Measurements from ENCODE around the gene KIF25.
"Not testable (repeated sequence)": the region's sequence is repeated elsewhere in the genome, so short reads cannot be mapped to it uniquely, and the experiment has no call there.

KIF25 gene

DNA sequence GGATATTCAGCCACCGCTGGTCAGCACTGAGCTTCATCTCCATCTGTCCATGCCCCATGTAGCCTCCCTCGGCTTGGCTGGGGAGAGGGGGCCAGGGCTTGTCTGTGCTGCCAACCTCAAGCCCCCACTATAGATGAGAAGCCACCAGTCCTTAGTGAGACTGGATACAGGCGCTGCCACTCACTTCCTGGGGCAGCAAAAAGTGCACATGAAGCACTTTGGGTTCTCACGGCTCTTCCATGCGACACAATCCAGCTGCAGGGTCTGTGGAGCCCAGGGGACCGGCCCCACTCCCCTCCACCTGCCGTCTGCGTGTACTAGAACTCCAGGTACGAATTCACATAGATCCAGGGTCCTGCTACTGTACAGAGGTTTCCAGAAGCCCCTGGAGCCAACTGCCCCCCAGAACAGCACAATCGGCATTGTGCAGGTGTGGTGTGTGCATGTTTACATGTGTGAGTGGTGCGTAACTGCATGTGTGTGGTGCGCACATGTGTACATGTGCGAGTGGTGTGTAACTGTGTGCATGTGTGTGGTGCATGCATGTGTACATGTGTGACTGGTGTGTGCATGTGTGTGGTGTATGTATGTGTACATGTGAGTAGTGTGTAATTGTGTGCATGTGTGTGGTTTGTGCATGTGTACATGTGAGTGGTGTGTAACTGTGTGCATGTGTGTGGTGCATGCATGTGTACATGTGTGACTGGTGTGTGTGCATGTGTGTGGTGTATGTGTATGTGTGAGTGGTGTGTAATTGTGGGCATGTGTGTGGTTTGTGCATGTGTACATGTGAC lies 76.7 kb downstream of the KIF25 start:
- no peak for DNase-seq

DNA sequence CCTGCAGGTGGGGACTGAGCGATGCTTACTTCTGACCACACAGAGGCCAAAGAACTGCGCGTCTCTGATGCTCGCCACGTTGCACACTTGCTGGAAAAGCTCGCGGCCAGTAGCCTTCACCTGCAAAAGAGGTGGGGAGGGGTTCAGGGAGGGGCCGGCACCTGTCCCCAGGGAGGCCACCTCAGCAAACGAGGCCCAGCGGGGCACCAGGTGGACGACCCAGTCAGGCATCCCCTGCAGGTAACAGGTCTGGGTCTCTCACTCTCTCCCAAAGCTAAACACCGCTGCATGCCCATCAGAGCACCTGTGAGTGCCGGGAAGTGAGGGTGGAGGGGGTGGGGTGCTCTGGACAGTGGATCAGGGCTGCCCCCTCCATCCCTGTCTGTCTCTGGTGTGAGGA lies 77.7 kb downstream of the KIF25 start:
- no peak for DNase-seq

DNA sequence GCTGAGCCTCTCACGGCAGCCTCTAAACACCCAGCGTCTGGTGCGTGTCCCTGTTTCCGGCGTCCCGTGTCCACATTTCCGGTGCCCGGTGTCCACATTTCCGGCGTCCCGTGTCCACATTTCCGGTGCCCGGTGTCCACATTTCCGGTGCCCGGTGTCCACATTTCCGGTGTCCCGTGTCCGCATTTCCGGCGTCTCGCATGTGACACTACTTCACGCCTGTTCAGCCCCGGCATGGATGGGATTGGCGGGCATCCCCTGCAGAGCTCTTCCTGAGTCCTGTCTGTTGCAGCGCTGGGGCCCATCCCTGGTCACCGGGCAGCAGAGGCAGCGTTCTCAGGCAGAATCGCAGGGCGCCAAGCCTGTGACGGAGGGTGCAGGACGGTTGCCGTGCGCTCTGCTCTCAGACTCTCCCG lies 78.3 kb downstream of the KIF25 start:
- DNase-seq = no peak

GRCh38 chr6:168077401-168077800 lies 79.9 kb downstream of the KIF25 start:
- DNase-seq = not testable (repeated sequence)

DNA sequence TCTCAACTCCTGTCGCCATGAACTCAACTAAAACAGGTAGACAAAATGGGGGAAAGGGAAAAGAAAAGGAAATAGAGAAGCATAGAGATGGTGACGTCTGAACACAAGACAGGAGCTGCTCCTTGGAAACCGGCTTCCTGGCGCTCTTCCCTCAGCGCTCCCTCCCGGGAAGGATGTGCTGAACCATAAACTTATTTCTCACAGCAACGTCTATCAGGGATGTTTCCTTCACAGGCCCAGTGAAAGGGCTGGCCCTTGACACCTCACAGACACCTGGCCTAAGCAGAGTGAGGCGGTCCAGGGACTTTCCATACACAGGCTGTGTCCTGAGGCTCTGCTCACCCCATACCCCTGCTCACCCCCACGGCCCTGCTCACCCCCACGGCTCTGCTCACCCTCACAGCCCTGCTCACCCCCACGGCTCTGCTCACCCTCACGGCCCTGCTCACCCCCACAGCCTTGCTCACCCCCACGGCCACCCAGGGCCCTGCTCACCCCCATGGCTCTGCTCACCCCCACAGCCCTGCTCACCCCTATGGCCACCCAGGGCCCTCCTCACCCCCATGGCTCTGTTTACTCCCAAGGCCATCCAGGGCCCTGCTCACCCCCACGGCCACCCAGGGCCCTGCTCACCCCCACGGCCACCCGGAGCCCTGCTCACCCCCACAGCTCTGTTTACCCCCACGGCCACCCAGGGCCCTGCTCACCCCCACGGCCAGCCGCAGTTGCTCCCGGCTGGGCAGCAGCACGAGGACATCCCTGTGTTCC lies 80.9 kb downstream of the KIF25 start:
- DNase-seq = no peak

GRCh38 chr6:168078943-168079405 lies 81.5 kb downstream of the KIF25 start, which contains the start of gene FRMD1:
FRMD1 (minus strand) TSS chr6:168079212; CDS start chr6:168079094, 118 bp downstream.
- DNase-seq = no peak

GRCh38 chr6:168080393-168081077 lies 83.1 kb downstream of the KIF25 start:
- no peak for DNase-seq

DNA sequence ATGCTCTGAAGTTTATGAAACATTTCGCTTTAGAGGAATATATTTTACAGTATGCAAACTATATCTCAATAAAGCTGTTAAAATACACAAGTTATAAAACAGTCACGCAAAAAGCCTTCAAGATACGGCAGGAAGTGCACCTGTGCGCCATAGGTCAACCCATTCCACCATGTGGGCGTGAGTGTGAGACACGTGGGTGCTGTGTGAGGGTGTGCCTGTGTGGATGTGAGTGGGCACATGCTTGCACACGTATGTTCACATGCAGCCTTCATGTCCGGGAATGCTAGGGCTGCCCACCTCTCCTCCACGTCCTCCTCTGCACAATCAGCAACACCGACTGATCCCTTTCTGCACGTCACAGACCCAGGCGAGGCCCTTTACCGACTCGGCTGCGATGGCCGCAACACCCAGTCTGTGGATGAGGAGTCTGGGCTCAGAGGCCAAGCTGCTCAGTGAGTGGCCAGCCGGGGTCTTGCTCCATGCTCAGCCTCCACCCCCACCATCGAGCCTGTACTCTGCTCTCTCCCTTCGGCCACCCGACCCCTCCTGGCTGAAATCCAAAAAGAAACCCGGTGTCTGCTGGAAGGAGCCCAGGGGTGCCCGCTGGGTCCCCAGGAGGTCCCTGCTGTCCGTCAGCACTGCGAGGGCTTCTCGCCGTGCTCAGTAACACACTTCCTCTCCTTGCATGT lies 84.5 kb downstream of the KIF25 start:
- no peak for DNase-seq

DNA sequence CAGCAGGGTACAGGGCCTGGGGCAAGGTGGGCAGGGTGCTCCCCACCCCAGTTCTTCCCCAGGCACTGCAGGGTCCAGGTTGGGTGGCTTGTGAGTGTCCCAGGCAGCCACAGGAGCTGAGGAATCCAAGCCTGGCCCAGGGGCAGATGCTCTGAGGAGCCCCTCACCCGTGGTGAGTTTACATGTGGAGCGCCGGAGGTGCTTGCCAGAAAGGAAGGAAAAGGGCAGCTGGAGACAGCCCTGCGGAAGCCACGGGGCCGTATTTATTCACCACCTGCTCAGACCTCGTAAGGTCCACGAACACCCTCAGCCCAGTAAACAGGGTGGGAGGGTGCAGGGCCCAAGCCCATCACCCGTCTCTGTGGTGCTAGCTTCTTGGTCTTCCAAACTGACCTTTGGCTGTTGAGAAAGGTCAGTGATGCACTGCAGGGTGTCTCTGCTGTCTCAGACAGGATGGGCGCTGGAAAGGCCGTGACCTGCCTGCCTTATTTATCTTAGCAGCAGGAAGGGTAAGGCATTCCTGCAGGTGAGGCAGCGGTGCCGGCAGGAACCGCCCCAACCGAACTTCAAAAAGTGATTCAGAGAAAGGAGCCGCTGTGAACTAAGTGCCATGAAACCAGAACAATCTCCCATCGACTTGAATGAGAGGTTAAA lies 85.5 kb downstream of the KIF25 start:
- DNase-seq = no peak

- DNase-seq = no peak
These were observed 86.0 kb downstream of the KIF25 start for GRCh38 chr6:168083514-168083885.

DNA sequence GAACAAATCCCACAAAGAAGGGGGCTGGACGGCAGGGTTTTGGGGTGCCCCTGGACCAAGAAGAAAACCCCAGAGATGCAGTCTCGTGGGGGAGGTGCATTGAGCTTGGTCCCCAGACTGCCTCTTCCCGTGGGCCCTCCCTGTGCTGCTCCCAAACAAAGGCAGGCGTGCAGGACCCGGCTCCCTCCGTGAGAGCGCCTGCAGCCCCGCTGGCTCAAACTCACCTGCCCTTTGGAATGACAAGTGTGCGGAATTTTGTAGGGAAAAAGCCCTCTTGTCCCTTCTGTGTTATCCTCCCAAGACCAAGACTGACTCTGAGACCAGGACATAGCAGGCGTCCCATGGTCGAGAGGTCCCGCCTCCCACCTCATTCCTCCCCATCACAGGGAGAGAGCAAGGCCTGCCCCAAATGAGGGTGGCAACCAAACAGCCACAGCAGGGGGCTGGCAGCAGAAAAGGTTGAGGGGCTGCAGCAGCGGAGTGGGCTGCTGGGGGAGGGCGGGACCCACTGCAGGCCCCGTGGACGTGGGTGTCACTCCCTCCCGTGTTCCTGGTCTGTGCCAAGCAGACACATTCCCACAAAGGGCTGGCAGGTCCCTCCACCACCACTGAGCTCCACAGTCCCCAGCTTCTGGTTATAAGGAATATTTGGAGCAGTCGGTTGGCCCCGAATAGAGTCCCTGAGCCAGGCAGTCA lies 87.1 kb downstream of the KIF25 start:
- DNase-seq = no peak

DNA sequence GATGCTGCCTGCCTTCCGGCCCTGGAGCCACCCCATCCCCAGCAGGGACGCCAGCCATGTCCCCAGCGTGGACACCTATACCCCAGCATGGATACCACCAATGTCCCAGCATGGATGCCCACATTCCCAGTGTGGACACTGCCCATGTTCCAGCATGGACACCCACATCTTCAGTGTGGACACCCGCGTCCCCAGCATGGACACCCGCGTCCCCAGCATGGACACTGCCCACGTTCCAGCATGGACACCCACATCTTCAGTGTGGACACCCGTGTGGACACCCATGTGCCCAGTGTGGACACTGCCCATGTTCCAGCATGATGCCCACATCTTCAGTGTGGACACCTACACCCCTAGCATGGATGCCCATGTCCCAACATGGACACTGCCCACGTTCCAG lies 88.6 kb downstream of the KIF25 start:
- DNase-seq = no peak

- DNase-seq = no peak
These were observed 89.1 kb downstream of the KIF25 start for GRCh38 chr6:168086616-168087015.

DNA sequence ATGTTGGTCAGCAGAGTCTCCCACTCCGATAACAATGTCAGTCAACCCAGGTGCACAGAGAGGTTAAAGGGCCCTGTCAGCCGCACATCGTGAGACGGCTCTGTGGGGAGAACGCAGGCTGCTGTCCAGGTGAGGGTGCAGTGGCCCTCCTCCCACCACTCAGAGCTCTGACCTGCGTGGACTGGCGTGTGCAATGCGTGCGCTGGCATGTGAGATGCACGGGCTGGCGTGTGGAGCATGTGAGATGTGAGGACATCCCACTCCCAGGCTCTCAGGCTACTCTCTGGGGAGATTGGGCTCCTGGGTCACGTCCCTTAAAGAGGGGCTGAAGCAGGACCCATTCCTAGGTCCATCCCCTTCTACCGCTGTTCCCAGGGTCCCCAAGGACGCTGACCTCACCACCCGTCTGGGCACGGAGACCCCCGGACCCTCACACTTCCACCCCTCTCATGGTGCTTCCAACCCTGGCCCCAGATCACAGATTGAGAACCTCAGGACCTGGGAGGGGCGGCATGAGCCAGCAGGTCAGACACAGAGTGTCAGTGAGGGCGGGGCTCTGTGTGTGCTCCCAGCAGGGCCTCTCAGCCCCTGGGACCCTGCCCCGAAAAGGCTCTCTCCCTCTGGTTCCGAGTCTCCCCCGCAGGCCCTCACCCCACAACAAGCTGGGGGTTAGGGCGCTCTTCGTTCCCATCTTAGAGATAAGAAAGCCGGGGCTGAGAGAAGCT lies 90.1 kb downstream of the KIF25 start:
- no peak for DNase-seq

DNA sequence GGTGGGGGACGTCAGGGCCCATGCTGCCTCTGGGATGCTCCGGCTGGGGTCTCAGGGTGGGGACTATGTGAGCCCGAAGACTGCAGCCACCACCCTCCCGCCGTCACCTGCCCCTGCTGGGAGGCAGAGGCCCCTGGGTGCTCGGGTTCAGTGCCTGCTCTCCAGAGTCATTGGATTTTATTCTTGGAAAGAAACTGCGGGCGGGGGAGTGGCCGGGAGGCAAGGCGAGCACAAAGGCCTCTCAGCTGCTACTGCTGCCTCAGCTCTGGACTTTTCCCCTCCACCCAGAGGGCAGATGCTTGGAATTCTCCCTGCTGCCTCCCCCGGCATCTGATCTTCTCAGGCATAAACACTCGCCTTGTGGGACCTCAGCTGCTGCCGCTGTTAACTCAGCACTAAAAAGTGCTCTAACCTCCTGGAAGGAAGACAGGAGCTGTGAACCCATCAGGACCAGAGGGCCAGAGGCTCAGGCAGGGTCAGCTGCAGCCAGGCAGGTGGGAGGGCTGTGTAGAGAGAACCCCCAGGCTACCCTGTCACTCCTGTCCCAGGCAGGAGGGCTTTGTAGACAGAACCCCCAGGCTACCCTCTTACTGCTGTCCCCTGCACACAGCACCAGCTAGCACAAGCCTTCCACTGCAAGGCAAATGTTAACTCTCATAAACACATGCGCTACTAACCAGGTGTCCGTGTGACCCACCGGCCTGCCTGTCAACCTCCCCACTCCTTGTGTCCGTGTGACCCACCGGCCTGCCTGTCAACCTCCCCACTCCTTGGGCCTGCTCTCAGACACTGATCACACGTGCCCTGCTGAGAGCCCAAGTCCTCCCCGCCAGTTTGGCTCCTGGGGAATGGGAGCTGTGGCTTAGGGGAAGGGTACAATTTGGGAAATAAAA lies 90.9 kb downstream of the KIF25 start:
- DNase-seq = no peak

DNA sequence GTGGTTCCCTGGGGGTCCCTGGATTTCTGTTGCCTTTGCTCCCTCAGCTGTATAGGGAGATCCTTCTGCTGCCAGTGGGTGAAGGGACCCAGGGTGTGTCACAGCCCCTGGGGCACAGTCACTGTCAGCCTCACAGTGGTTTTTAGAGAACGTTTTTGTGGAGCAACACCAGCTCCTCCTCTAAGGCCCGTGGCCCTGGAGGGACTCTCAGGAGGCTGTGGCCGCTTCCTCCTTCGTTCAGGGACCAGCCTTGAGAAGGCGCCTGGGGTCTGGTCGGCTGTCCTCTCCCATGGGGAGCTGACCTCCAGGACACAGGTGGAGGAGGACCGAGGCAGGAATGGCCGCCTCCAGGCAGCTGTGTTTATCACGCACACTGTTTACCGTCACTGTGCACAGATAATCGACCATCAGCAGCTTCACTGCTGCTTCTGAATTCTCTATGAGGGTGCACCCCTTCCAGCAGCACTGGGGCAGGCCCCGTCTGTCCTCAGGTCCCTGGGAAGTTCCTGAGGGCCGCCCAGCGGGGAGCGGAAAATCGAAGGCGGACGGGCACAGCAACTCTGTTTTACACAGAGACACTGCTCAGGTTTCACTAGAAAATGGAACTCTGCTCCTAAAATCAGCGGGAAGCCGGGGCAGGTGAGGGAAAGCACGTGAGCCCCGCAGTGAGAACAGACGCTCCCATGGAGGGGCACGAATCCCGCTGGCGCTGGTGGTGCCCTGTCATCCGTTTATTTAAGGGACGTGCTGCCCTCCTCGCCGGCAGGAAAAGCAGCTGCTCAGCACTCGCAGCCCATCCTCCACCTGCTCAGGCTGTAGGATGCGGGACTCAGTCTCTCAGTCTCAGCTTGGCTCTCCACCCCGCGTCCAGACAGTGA lies 92.0 kb downstream of the KIF25 start:
- no peak for DNase-seq

DNA sequence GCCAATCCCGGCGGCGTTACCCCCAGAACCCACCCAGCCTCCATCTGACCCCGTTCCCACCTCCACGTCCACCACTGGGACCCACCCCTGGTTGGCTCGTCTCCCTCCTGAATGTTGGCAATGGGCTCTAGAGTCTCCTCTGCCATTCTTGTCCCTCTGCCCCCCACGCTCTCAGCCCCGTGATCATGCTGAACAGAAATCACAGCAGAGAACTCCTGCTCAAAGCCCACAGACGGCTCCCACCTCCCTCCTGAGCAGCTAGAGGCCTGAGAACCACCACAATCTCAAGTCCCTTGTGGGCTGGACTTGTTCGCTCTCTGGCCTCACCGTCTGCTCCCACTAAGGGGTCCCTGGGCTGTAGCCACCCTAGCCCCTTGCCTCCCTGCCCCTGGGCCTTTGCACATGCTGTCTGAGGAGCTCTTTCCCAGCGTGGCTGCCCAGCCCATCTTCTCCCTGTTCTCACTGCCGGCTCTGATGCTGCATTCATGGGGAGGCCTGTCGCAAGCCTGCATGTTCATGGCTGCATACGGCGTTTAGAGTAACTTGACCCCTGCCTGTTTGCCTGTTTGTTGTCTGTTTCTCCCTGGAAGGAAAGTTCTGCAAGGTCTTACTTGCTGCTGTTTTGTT lies 92.7 kb downstream of the KIF25 start:
- no peak for DNase-seq

DNA sequence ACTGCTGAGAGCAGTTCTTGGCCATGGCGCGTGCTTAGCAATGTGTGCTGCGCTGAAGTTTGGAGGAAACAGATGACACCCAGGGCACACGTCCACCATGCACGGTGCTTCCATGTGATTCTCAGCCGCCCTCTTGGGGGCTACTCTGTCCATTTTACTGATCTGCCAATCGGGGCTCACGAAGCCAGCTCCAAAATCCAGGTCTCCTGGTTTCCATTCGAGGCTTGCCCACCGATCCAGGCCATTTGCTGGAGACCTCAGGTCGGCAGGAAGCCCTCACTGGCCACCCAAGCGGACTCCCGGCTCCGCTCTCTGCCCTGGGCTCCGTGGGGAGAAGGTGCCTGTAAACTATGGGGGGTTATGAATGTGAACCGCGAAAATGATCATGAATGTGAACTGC lies 93.2 kb downstream of the KIF25 start:
- DNase-seq = no peak

Data from NCI-H1694 (cell line).